Epithelial cell of esophagus (primary cell): ENCODE data around the gene LILRA2.

ENCODE experiments used
- DNase-seq: peaks from one replicate; pipeline ENCODE4 v3.0.0; 2010; ENCODE audit warnings: low read depth
- H3K4me3 ChIP-seq: 2 replicates; pipeline ENCODE4 v1.5.1; 2011; ENCODE audit warnings: mild to moderate bottlenecking, low read length, control low read depth
- TF ChIP-seq, protein P1 (sequence below): IDR thresholded peaks from 2 replicates; pipeline ENCODE4 v1.5.1; 2011; ENCODE audit warnings: low read depth, mild to moderate bottlenecking, low read length, control low read depth, inconsistent platforms; ENCODE audit not compliant: insufficient read depth; ENCODE audit errors: missing control alignments

The LILRA2 gene

GRCh38 chr19:54535601-54536000, 38.0 kb upstream of the LILRA2 start:
- TF ChIP-seq, protein P1, sequence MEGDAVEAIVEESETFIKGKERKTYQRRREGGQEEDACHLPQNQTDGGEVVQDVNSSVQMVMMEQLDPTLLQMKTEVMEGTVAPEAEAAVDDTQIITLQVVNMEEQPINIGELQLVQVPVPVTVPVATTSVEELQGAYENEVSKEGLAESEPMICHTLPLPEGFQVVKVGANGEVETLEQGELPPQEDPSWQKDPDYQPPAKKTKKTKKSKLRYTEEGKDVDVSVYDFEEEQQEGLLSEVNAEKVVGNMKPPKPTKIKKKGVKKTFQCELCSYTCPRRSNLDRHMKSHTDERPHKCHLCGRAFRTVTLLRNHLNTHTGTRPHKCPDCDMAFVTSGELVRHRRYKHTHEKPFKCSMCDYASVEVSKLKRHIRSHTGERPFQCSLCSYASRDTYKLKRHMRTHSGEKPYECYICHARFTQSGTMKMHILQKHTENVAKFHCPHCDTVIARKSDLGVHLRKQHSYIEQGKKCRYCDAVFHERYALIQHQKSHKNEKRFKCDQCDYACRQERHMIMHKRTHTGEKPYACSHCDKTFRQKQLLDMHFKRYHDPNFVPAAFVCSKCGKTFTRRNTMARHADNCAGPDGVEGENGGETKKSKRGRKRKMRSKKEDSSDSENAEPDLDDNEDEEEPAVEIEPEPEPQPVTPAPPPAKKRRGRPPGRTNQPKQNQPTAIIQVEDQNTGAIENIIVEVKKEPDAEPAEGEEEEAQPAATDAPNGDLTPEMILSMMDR: no peak
- no peak for DNase-seq
- no peak overlapping the region for H3K4me3 ChIP-seq

DNA sequence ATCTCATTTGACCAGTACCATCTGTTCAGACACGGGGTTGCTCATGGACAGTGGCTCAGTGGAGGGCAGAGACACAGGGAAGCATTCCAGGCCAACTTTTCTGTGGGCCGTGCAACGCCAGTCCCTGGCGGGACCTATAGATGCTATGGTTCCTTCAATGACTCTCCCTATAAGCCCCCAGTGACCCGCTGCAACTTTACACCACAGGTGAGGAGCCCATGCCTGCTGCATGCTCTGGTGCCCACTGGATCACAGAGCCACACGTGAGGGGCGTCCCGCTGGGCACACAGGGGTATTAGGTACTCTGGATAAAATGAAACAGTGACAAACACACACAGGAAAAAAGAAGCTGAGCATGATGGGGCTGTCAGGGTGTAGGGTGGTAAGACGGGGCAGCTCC, 36.6 kb upstream of the LILRA2 start:
- DNase-seq: no peak
- no peak overlapping the region for H3K4me3 ChIP-seq
- TF ChIP-seq, protein P1: no peak

GRCh38 chr19:54541712-54542111, 31.9 kb upstream of the LILRA2 start:
- TF ChIP-seq, protein P1: no peak
- no peak overlapping the region for H3K4me3 ChIP-seq
- no peak for DNase-seq

DNA sequence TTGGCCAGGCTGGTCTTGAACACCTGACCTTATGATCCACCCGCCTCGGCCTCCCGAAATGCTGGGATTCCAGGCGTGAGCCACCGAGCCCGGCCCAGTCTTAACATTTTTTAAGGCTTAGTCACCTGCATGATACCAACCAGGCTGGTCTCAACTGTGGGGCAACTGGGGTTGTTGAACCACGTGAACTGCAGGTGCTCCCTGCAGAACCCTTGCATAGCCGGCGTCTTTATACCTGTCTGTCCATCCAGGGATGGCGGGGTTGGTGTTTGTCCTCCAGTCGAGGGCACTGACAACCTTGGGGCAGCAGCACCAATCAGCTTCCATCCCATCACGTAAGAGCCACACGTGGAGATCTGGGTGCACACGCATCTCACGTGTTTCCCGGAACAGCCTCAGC, 24.8 kb upstream of the LILRA2 start:
- TF ChIP-seq, protein P1: no peak
- no peak for DNase-seq

GRCh38 chr19:54549224-54549623, 24.4 kb upstream of the LILRA2 start:
- no peak for DNase-seq
- TF ChIP-seq, protein P1: no peak
- H3K4me3 ChIP-seq: no peak overlapping the region

More for the DNA sequence above, 24.8 kb upstream of the LILRA2 start:
- no peak overlapping the region for H3K4me3 ChIP-seq

DNA sequence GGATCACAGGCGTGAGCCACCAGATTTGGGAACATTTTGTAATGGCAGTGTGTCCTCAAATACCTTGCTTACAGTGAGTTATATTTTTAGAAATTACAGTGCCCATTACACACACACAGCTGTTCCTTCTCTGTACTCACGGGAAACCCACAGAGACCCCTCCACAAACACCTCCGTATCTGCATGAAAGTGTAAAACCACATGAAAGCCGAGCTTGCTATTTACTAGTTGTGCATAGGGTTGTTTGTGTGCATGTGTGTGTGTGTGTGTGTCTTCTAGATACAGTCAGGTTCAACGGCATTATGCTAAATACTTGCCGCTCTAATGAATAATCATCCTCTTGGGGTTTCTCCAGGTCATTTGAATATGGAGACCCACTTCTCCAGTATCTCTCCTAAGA, 22.3 kb upstream of the LILRA2 start:
- TF ChIP-seq, protein P1: no peak
- H3K4me3 ChIP-seq: no peak overlapping the region
- no peak for DNase-seq

DNA sequence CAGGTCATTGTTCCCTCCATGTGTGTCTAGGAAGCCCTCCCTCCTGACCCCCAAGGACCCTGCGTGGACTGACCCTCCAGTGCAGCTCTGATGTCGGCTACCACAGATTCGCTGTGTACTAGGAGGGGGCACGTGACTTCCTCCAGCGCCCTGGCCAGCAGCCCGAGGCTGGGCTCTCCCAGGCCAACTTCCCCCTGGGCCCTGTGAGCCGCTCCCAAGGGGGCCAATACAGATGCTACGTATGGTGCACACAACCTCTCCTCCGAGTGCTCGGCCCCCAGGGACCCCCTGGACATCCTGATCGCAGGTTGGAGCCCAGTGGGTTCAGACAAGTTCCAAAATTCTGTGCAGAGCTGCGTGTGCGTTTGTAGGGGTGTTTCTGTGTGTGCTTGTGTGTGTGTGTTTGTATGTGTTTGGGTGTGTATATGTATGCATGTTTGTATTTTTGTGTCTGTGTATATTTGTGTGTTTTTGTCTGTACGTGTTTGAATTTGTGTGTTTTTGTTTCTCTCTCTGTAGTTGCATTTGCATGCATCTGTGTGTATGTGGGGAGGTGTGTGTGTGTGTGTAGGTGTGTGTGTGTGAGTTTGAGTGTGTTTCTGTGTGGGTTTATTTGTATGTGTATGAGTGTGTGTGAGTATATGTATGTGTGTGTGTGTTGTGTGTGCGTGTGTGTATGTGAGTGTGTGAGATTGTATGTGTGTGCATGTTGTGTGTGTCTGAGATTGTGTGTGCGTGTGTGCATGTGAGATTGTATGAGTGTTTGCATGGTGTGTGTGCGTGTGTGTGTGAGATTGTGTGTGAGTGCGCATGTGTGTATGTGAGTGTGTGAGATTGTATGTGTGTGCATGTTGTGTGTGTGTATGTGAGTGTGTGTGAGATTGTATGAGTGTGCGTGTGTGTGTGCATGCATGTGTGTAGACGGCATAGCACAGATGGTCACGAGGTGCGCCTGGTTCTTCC, 21.4 kb upstream of the LILRA2 start:
- H3K4me3 ChIP-seq: no peak overlapping the region
- no peak for DNase-seq
- TF ChIP-seq, protein P1: no peak
